HepG2 (cell line): ENCODE measurements around the gene SETD1B.

ENCODE experiments used
- AFF4 ChIP-seq: sonication (generic); formaldehyde crosslinking; IDR thresholded peaks from 2 replicates; pipeline ENCODE4 v1.4.0; 2020; ENCODE audit warnings: missing genetic modification reagents
- ATF2 ChIP-seq: sonication (generic); formaldehyde crosslinking; IDR thresholded peaks from 2 replicates; pipeline ENCODE4 v1.4.0; 2020; ENCODE audit warnings: missing genetic modification reagents
- CTCF ChIP-seq: sonication (generic); formaldehyde crosslinking; IDR thresholded peaks from 2 replicates; pipeline ENCODE4 v1.5.0; 2020; ENCODE audit warnings: mild to moderate bottlenecking, missing genetic modification reagents, moderate library complexity
- MYC ChIP-seq: sonication (generic); formaldehyde crosslinking; IDR thresholded peaks from 2 replicates; pipeline ENCODE4 v1.9.0; 2021; ENCODE audit warnings: missing genetic modification reagents, borderline replicate concordance
- SIN3A ChIP-seq: IDR thresholded peaks from 2 replicates; pipeline ENCODE4 v1.6.1; 2011; ENCODE audit warnings: low read depth, mild to moderate bottlenecking, control low read depth, low read length, borderline replicate concordance
- SMAD3 ChIP-seq: sonication (generic); formaldehyde crosslinking; IDR thresholded peaks from 2 replicates; pipeline ENCODE4 v1.4.0; 2020; ENCODE audit warnings: missing genetic modification reagents
- TARDBP ChIP-seq: sonication (generic); formaldehyde crosslinking; IDR thresholded peaks from 2 replicates; pipeline ENCODE4 v1.8.0; 2022; ENCODE audit warnings: mild to moderate bottlenecking, missing genetic modification reagents
- ZFX ChIP-seq: sonication (generic); formaldehyde crosslinking; IDR thresholded peaks from 2 replicates; pipeline ENCODE4 v1.4.0; 2020; ENCODE audit warnings: mild to moderate bottlenecking, low read depth, missing genetic modification reagents, moderate library complexity
- ZNF274 ChIP-seq: sonication (generic); formaldehyde crosslinking; IDR thresholded peaks from 2 replicates; pipeline ENCODE4 v1.5.1; 2020; ENCODE audit warnings: mild to moderate bottlenecking, missing genetic modification reagents
- ZNF331 ChIP-seq: sonication (generic); formaldehyde crosslinking; IDR thresholded peaks from 2 replicates; pipeline ENCODE4 v1.4.0; 2020; ENCODE audit warnings: missing genetic modification reagents
- ZNF484 ChIP-seq: sonication (generic); formaldehyde crosslinking; IDR thresholded peaks from 2 replicates; pipeline ENCODE4 v1.5.1; 2020; ENCODE audit warnings: mild to moderate bottlenecking, low read depth, missing genetic modification reagents, borderline replicate concordance

DNA sequence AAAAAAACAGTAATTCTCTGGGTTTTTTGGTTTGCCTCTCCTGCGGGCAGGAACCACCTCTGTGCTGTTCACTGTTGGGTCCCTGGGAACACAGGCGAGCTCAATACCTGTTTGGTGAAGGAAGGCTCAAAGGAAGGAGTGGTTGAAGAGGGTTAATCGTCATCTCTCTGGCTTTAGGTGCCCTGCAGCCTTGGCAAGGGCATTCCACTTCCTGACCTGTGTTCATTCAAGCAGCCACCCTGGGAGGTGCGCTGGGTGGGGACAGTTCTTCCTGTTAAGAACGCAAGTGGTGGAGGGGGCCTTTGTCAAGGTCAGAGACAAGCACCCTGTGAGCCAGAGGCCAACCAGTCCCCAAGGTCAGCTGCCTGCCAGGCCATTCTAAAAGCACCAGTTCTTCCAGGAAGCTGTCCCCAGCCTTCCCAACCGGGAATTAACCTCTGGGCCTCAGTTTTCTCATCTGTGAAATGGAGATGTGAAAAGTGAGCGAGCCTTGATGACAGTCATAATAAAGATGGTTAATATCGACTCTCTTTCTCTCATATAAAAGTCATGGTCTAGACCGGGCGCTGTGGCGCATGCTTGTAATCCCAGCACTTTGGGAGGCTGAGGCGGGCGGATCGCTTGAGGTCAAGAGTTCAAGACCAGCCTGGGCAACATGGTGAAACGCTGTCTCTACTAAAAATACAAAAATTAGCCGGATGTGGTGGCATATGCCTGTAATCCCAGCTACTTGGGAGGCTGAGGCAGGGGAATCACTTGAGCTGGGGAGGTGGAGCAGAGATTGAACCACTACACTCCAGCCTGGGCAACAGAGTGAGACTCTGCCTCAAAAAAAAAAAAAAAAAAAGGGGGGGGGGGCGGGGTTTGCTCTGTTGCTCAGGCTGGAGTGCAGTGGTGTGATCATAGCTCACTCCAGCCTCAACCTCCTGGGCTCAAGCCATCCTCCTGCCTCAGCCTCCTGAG, 16.5 kb upstream of the SETD1B start:
- no peak for TF ChIP-seq AFF4
- no peak for TF ChIP-seq ZNF331 (CRISPR knock-in tag)
- TF ChIP-seq ZNF274 (CRISPR knock-in tag) = no peak
- TF ChIP-seq ATF2 = no peak
- TF ChIP-seq SIN3A = no peak
- no peak for TF ChIP-seq SMAD3 (CRISPR knock-in tag)
- TF ChIP-seq TARDBP (CRISPR knock-in tag) = no peak
- no peak for TF ChIP-seq MYC (CRISPR knock-in tag)
- no peak for TF ChIP-seq ZFX
- TF ChIP-seq CTCF (CRISPR knock-in tag) = no peak
- no peak for TF ChIP-seq ZNF484
